SK-N-SH (cell line): ENCODE results near the gene PANX2. TPM values are rescaled to one million over a fixed set of nuclear protein-coding genes. Genes with fewer than 3 reads are reported as not detected.
"Not testable (repeated sequence)": the region's sequence is repeated elsewhere in the genome, so short reads cannot be mapped to it uniquely, and the experiment has no call there.

Experiments
- CTCF ChIA-PET: fragments of 300-600, 350-600 bp; formaldehyde crosslinking; extraction: SDS; loops from one replicate; lab custom pipeline; 2021; lab: Yijun Ruan, JAX
- POLR2A ChIA-PET: fragments of 350-600 bp; sonication (Branson Sonifier 250); formaldehyde crosslinking; extraction: SDS; loops from one replicate; lab custom pipeline; 2020; ENCODE audit warnings: antibody characterized with exemption, inconsistent platforms; lab: Yijun Ruan, JAX
- DNase-seq: peaks from one replicate; pipeline ENCODE4 v3.0.0; 2012
- H2AFZ ChIP-seq: fragments of 200-600 bp; sonication (generic); 2 replicates; pipeline ENCODE4 v1.8.1; 2016; ENCODE audit warnings: antibody characterized with exemption, mild to moderate bottlenecking, low read depth
- H3F3A ChIP-seq: fragments of 200-600 bp; sonication (generic); replicated peaks from 2 replicates; pipeline ENCODE3; 2016; ENCODE audit warnings: antibody characterized with exemption, mild to moderate bottlenecking; ENCODE audit not compliant: insufficient read depth
- H3K27ac ChIP-seq, 2 experiments: fragments of 200-500 bp in 1 of 2; fragments of 200-600 bp in 1 of 2; sonication (Bioruptor generic) in 1 of 2; sonication (generic), shearing (Covaris generic) in 1 of 2; 2 replicates each; pipeline versions ENCODE4 v1.5.1 to v1.6.1; 2014 to 2016; ENCODE audit warnings: low read depth in 2 of 2, inconsistent platforms in 1 of 2, low read length in 1 of 2, mild to moderate bottlenecking in 1 of 2, mixed read lengths in 1 of 2
- H3K27me3 ChIP-seq: fragments of 200-600 bp; sonication (generic), shearing (Covaris generic); 2 replicates; pipeline ENCODE4 v1.6.1; 2016; ENCODE audit warnings: mixed run types; ENCODE audit not compliant: insufficient read depth
- H3K36me3 ChIP-seq, 2 experiments: fragments of 200-500 bp in 1 of 2; fragments of 200-600 bp in 1 of 2; sonication (Bioruptor generic) in 1 of 2; sonication (generic) in 1 of 2; replicated peaks in 1 of 2; 2 replicates each; pipeline versions ENCODE3 to v1.5.1; 2014 to 2016; ENCODE audit warnings: low read length in 1 of 2, mild to moderate bottlenecking in 1 of 2; ENCODE audit not compliant: insufficient read depth in 2 of 2, control insufficient read depth in 1 of 2
- H3K4me1 ChIP-seq, 2 experiments: fragments of 200-500 bp in 1 of 2; fragments of 200-600 bp in 1 of 2; sonication (Bioruptor generic) in 1 of 2; sonication (generic), shearing (Covaris generic) in 1 of 2; 2 replicates each; pipeline versions ENCODE4 v1.5.1 to v1.6.1; 2014 to 2016; ENCODE audit warnings: low read depth in 1 of 2, low read length in 1 of 2, mixed run types in 1 of 2; ENCODE audit not compliant: insufficient read depth in 2 of 2, control insufficient read depth in 1 of 2
- H3K4me2 ChIP-seq: fragments of 200-600 bp; sonication (generic), shearing (Covaris generic); 2 replicates; pipeline ENCODE4 v1.6.1; 2017; ENCODE audit warnings: mixed run types
- H3K4me3 ChIP-seq, 2 experiments: fragments of 200-500 bp in 1 of 2; fragments of 200-600 bp in 1 of 2; sonication (Bioruptor generic) in 1 of 2; sonication (generic), shearing (Covaris generic) in 1 of 2; 2 replicates each; pipeline versions ENCODE4 v1.5.1 to v1.8.1; 2014 to 2016; ENCODE audit warnings: low read depth in 2 of 2, inconsistent platforms in 1 of 2, low read length in 1 of 2, mild to moderate bottlenecking in 1 of 2, mixed read lengths in 1 of 2, moderate library complexity in 1 of 2
- H3K79me2 ChIP-seq: fragments of 200-600 bp; sonication (generic); 2 replicates; pipeline ENCODE4 v1.8.1; 2017; ENCODE audit warnings: mild to moderate bottlenecking; ENCODE audit not compliant: insufficient read depth
- H3K9ac ChIP-seq: fragments of 200-600 bp; sonication (generic); 2 replicates; pipeline ENCODE4 v1.6.1; 2017; ENCODE audit warnings: mixed run types
- H3K9me2 ChIP-seq: fragments of 200-600 bp; sonication (generic); 2 replicates; pipeline ENCODE4 v1.6.1; 2017; ENCODE audit warnings: mixed run types
- H3K9me3 ChIP-seq: fragments of 200-600 bp; sonication (generic); 2 replicates; pipeline ENCODE4 v1.6.1; 2017; ENCODE audit warnings: mixed run types, mild to moderate bottlenecking, moderate library complexity
- H4K20me1 ChIP-seq: fragments of 200-600 bp; sonication (generic); 2 replicates; pipeline ENCODE4 v1.6.1; 2017; ENCODE audit warnings: mild to moderate bottlenecking, mixed run types; ENCODE audit not compliant: insufficient read depth
- CTCF ChIP-seq: fragments of 200-600 bp; sonication (generic); IDR thresholded peaks from 2 replicates; pipeline ENCODE4 v1.6.1; 2017; ENCODE audit warnings: antibody characterized with exemption, mild to moderate bottlenecking, moderate library complexity
- EZH2phosphoT487 ChIP-seq: fragments of 200-600 bp; sonication (generic); IDR thresholded peaks from 2 replicates; pipeline ENCODE4 v1.6.1; 2017; ENCODE audit warnings: low read depth, mixed run types, mild to moderate bottlenecking, antibody characterized with exemption, moderate library complexity, borderline replicate concordance
- GABPA ChIP-seq: IDR thresholded peaks from 2 replicates; pipeline ENCODE4 v1.4.0; 2012; ENCODE audit warnings: low read depth, mild to moderate bottlenecking
- IRF3 ChIP-seq: fragments of 150-350 bp; IDR thresholded peaks from 2 replicates; pipeline ENCODE4 v1.6.1; 2016; ENCODE audit warnings: mild to moderate bottlenecking, low read depth, low read length
- JUND ChIP-seq: IDR thresholded peaks from 2 replicates; pipeline ENCODE4 v1.4.0; 2012
- MAX ChIP-seq: IDR thresholded peaks from 2 replicates; pipeline ENCODE4 v1.4.0; 2012; ENCODE audit warnings: low read depth
- MXI1 ChIP-seq: IDR thresholded peaks from 2 replicates; pipeline ENCODE4 v1.6.1; 2012; ENCODE audit warnings: mild to moderate bottlenecking, low read depth, low read length, improper control_type of control experiment
- NFIC ChIP-seq: IDR thresholded peaks from 2 replicates; pipeline ENCODE4 v1.4.0; 2012; ENCODE audit warnings: borderline replicate concordance
- NRF1 ChIP-seq: IDR thresholded peaks from 2 replicates; pipeline ENCODE4 v1.6.1; 2012; ENCODE audit warnings: low read depth, mild to moderate bottlenecking, low read length
- POLR2AphosphoS5 ChIP-seq: IDR thresholded peaks from 2 replicates; pipeline ENCODE4 v1.6.1; 2012; ENCODE audit warnings: low read depth, low read length
- RFX5 ChIP-seq: IDR thresholded peaks from 2 replicates; pipeline ENCODE4 v1.6.1; 2012; ENCODE audit warnings: mild to moderate bottlenecking, improper control_type of control experiment, low read length
- RXRA ChIP-seq: IDR thresholded peaks from 2 replicates; pipeline ENCODE4 v1.4.0; 2012; ENCODE audit warnings: low read depth, mild to moderate bottlenecking, borderline replicate concordance
- SIN3A ChIP-seq: IDR thresholded peaks from 2 replicates; pipeline ENCODE4 v1.6.1; 2012; ENCODE audit warnings: low read depth, mild to moderate bottlenecking, low read length, moderate library complexity, borderline replicate concordance
- TCF12 ChIP-seq: IDR thresholded peaks from 2 replicates; pipeline ENCODE4 v1.4.0; 2012
- TEAD4 ChIP-seq: IDR thresholded peaks from 2 replicates; pipeline ENCODE4 v1.4.0; 2012; ENCODE audit warnings: mild to moderate bottlenecking, borderline replicate concordance; ENCODE audit not compliant: insufficient read depth
- USF1 ChIP-seq: IDR thresholded peaks from 2 replicates; pipeline ENCODE4 v1.4.0; 2012; ENCODE audit warnings: low read depth, borderline replicate concordance
- YY1 ChIP-seq: IDR thresholded peaks from 2 replicates; pipeline ENCODE4 v1.4.0; 2012; ENCODE audit warnings: low read depth, mild to moderate bottlenecking
- WGBS: methylation state at CpG from one replicate; pipeline ENCODE4 v1.1.6; 2017; ENCODE audit warnings: low lambda C conversion rate; 5-methylcytosine and 5-hydroxymethylcytosine counted together
- polyA plus RNA-seq, 3 experiments: library from polyadenylated mRNA; depleted of rRNA; stranded (reverse); fragments of >200 nt; gene quantifications; 2 replicates each; pipeline ENCODE4 v1.2.3, GENCODE V29; 2012

The PANX2 gene
- polyA plus RNA-seq, 1 of the 3 experiments (the other 2 are of a cell fraction), result 2.4 TPM

- TF ChIP-seq YY1, result no peak
- no peak for TF ChIP-seq IRF3
- no peak for TF ChIP-seq CTCF
- no peak for TF ChIP-seq TCF12
- no peak for TF ChIP-seq NRF1
- no peak for TF ChIP-seq EZH2phosphoT487
- TF ChIP-seq MXI1, result no peak
- TF ChIP-seq SIN3A, result no peak
- TF ChIP-seq RFX5, result no peak
- no peak for TF ChIP-seq MAX
- no peak for TF ChIP-seq TEAD4
- TF ChIP-seq GABPA, result no peak
- no peak for TF ChIP-seq NFIC
- TF ChIP-seq USF1, result no peak
- TF ChIP-seq RXRA, result no peak
- no peak for TF ChIP-seq POLR2AphosphoS5
- TF ChIP-seq JUND, result no peak
- H2AFZ ChIP-seq, result no peak overlapping the region
- H3K4me2 ChIP-seq, result no peak overlapping the region
- H3K9me3 ChIP-seq, result no peaks in the 10 kb centered on the region
- H3K9me2 ChIP-seq, result no peaks in the 10 kb centered on the region
- DNase-seq, result no peak
- no peaks in the 10 kb centered on the region for H3F3A ChIP-seq
- H4K20me1 ChIP-seq, result no peaks in the 10 kb centered on the region
- no peaks in the 10 kb centered on the region for H3K79me2 ChIP-seq
- H3K36me3 ChIP-seq, result peaks cover 3 to 4% of the 10 kb centered on the region in 2 experiments
- CTCF ChIA-PET, result interaction anchor here (1.4 to 2.6 kb wide), 2 partner anchors 10 to 12 kb away, joined by 3 to 18 read pairs; no protein-coding TSS in a partner anchor
- H3K4me1 ChIP-seq, result no peaks in the 10 kb centered on the region
- POLR2A ChIA-PET, result no interaction called here
- H3K27ac ChIP-seq, result no peak overlapping the region
- no peak overlapping the region for H3K9ac ChIP-seq
- H3K27me3 ChIP-seq, result no peaks in the 10 kb centered on the region
- WGBS, result 88% methylated on average over 5 of the region's 5 CpGs
- H3K4me3 ChIP-seq, result no peak overlapping the region
These were observed 33.9 kb upstream of the PANX2 start for GRCh38 chr22:50136581-50137015.

- H3K4me3 ChIP-seq, DNase-seq, H3K36me3 ChIP-seq, H3K9me2 ChIP-seq, H3K27ac ChIP-seq, H4K20me1 ChIP-seq, H3K27me3 ChIP-seq, H3K4me1 ChIP-seq, H3K9ac ChIP-seq, POLR2A ChIA-PET, H2AFZ ChIP-seq, H3F3A ChIP-seq, H3K79me2 ChIP-seq, H3K4me2 ChIP-seq, H3K9me3 ChIP-seq: not testable (repeated sequence)
- WGBS, result 92% methylated on average over 9 of the region's 9 CpGs
- CTCF ChIA-PET, result interaction anchor here (1.1 to 2.6 kb wide), 3 partner anchors 9 to 207 kb away, joined by 3 to 18 read pairs (median 3); no protein-coding TSS in a partner anchor
These were observed 33.3 kb upstream of the PANX2 start for GRCh38 chr22:50137277-50137676.
